Measurements from ENCODE around the gene ATP1A4.

- TF ChIP-seq CTCF (IDR thresholded peaks at IDR 0.05; ENCODE audit: borderline replicate concordance, extremely low read depth, low read length, poor library complexity, severe bottlenecking) (no peak), EZH2 (IDR thresholded peaks at IDR 0.05; ENCODE audit: borderline replicate concordance, low read depth, low read length, severe bottlenecking) (no peak)
Observed at GRCh38 chr1:160116283-160117147, 34.9 kb upstream of the ATP1A4 start.

Data from DND-41 (cell line).